Upper lobe of left lung (tissue), 4 donors: ENCODE data around the gene ADD3.

ENCODE experiments used
- CTCF ChIP-seq, 6 experiments: fragments of 450-650 bp in 4 of 6; fragments of 200-600 bp in 2 of 6; sonication (generic) in 2 of 6; IDR thresholded peaks; one replicate each; pipeline ENCODE4 v1.5.1; 2016 to 2019; ENCODE audit warnings: antibody characterized with exemption in 6 of 6
- POLR2AphosphoS5 ChIP-seq, 2 donors: sonication (generic); formaldehyde crosslinking; IDR thresholded peaks; one replicate each; pipeline ENCODE4 v1.5.1; 2017; ENCODE audit warnings: antibody characterized with exemption in 2 of 2

GRCh38 chr10:109959259-109960145 lies 48.3 kb upstream of the ADD3 start:
- no peak for TF ChIP-seq POLR2AphosphoS5 (IDR thresholded peaks at IDR 0.05)
- no peak for TF ChIP-seq CTCF (IDR thresholded peaks at IDR 0.05)
